HEK293 (cell line): ENCODE data around the gene KSR1.
"Not testable (repeated sequence)": the region's sequence is repeated elsewhere in the genome, so short reads cannot be mapped to it uniquely, and the experiment has no call there.

Experiments used
- CTCF ChIA-PET: fragments of 350-600 bp; formaldehyde crosslinking; extraction: SDS; loops from one replicate; lab custom pipeline; 2021; ENCODE audit warnings: antibody characterized with exemption; lab: Yijun Ruan, JAX
- POLR2A ChIA-PET: fragments of 300-600 bp; formaldehyde crosslinking; extraction: SDS; loops from one replicate; lab custom pipeline; 2020; ENCODE audit warnings: antibody characterized with exemption, inconsistent platforms; lab: Yijun Ruan, JAX
- H3K27ac ChIP-seq: fragments of 200-500 bp; sonication (Bioruptor generic); 2 replicates; pipeline ENCODE4 v1.5.1; 2014; ENCODE audit warnings: low read depth, low read length, control low read depth, inconsistent platforms; ENCODE audit errors: extremely low read depth
- H3K36me3 ChIP-seq, 2 experiments: fragments of 200-500 bp in 1 of 2; sonication (Bioruptor generic) in 1 of 2; 1 replicate in 1 of 2; 2 replicates in 1 of 2; pipeline ENCODE4 v1.5.1; 2014 to 2017; ENCODE audit warnings: inconsistent platforms in 2 of 2, low read length in 2 of 2; ENCODE audit not compliant: control insufficient read depth in 2 of 2, insufficient read depth in 1 of 2
- H3K4me1 ChIP-seq: fragments of 200-500 bp; sonication (Bioruptor generic); 2 replicates; pipeline ENCODE4 v1.5.1; 2014; ENCODE audit warnings: mild to moderate bottlenecking, low read length, inconsistent platforms; ENCODE audit not compliant: control insufficient read depth, insufficient read depth
- H3K4me3 ChIP-seq: 2 replicates; pipeline ENCODE4 v1.5.1; 2011; ENCODE audit warnings: low read depth, mild to moderate bottlenecking, control low read depth, low read length, moderate library complexity
- H3K9me3 ChIP-seq: fragments of 200-500 bp; sonication (Bioruptor generic); 2 replicates; pipeline ENCODE4 v1.5.1; 2014; ENCODE audit warnings: low read depth, low read length, inconsistent platforms; ENCODE audit not compliant: control insufficient read depth, insufficient read depth
- KLF16 ChIP-seq: fragments of 450-650 bp; formaldehyde crosslinking; IDR thresholded peaks from 2 replicates; pipeline ENCODE4 v1.5.1; 2017; ENCODE audit warnings: missing biosample characterization, missing genetic modification characterization
- MYNN ChIP-seq: fragments of 450-650 bp; formaldehyde crosslinking; IDR thresholded peaks from 2 replicates; pipeline ENCODE4 v1.5.1; 2016; ENCODE audit warnings: missing biosample characterization, missing genetic modification characterization, borderline replicate concordance
- OSR2 ChIP-seq: fragments of 450-650 bp; formaldehyde crosslinking; IDR thresholded peaks from 2 replicates; pipeline ENCODE4 v1.5.1; 2016; ENCODE audit warnings: missing biosample characterization, missing genetic modification characterization
- RBAK ChIP-seq: fragments of 450-650 bp; formaldehyde crosslinking; IDR thresholded peaks from 2 replicates; pipeline ENCODE4 v1.5.1; 2016; ENCODE audit warnings: missing biosample characterization, missing genetic modification characterization
- ZBTB17 ChIP-seq: fragments of 450-650 bp; formaldehyde crosslinking; IDR thresholded peaks from 2 replicates; pipeline ENCODE4 v1.5.1; 2016; ENCODE audit warnings: missing biosample characterization, missing genetic modification characterization
- ZBTB20 ChIP-seq: fragments of 450-650 bp; formaldehyde crosslinking; IDR thresholded peaks from 2 replicates; pipeline ENCODE4 v1.5.1; 2016; ENCODE audit warnings: missing biosample characterization, missing genetic modification characterization
- ZFP37 ChIP-seq: fragments of 450-650 bp; formaldehyde crosslinking; IDR thresholded peaks from 2 replicates; pipeline ENCODE4 v1.5.1; 2016; ENCODE audit warnings: missing biosample characterization, missing genetic modification characterization
- ZFP41 ChIP-seq: fragments of 450-650 bp; formaldehyde crosslinking; IDR thresholded peaks from 2 replicates; pipeline ENCODE4 v1.5.1; 2016; ENCODE audit warnings: missing biosample characterization, missing genetic modification characterization, borderline replicate concordance
- ZNF114 ChIP-seq: fragments of 450-650 bp; formaldehyde crosslinking; IDR thresholded peaks from 2 replicates; pipeline ENCODE4 v1.5.0; 2017; ENCODE audit warnings: missing biosample characterization, missing genetic modification characterization
- ZNF157 ChIP-seq: fragments of 450-650 bp; formaldehyde crosslinking; IDR thresholded peaks from 2 replicates; pipeline ENCODE4 v1.5.1; 2016; ENCODE audit warnings: missing biosample characterization, missing genetic modification characterization
- ZNF19 ChIP-seq: fragments of 450-650 bp; formaldehyde crosslinking; IDR thresholded peaks from 2 replicates; pipeline ENCODE4; 2016; ENCODE audit warnings: missing biosample characterization, missing genetic modification characterization, low read depth
- ZNF202 ChIP-seq: fragments of 450-650 bp; formaldehyde crosslinking; IDR thresholded peaks from 2 replicates; pipeline ENCODE4 v1.5.1; 2016; ENCODE audit warnings: missing biosample characterization, missing genetic modification characterization, borderline replicate concordance
- ZNF239 ChIP-seq: fragments of 450-650 bp; formaldehyde crosslinking; IDR thresholded peaks from 2 replicates; pipeline ENCODE4 v1.5.1; 2016; ENCODE audit warnings: missing biosample characterization, missing genetic modification characterization
- ZNF302 ChIP-seq: fragments of 450-650 bp; formaldehyde crosslinking; IDR thresholded peaks from 2 replicates; pipeline ENCODE4 v1.5.1; 2016; ENCODE audit warnings: missing biosample characterization, missing genetic modification characterization, low read depth
- ZNF324 ChIP-seq: fragments of 450-650 bp; formaldehyde crosslinking; IDR thresholded peaks from 2 replicates; pipeline ENCODE4 v1.5.1; 2016; ENCODE audit warnings: missing biosample characterization, missing genetic modification characterization
- ZNF394 ChIP-seq: fragments of 450-650 bp; formaldehyde crosslinking; IDR thresholded peaks from 2 replicates; pipeline ENCODE4 v1.5.1; 2016; ENCODE audit warnings: missing biosample characterization, missing genetic modification characterization, mild to moderate bottlenecking, moderate library complexity, borderline replicate concordance
- ZNF473 ChIP-seq: fragments of 450-650 bp; formaldehyde crosslinking; IDR thresholded peaks from 2 replicates; pipeline ENCODE4 v1.5.1; 2017; ENCODE audit warnings: missing biosample characterization, missing genetic modification characterization
- ZNF548 ChIP-seq: fragments of 450-650 bp; formaldehyde crosslinking; IDR thresholded peaks from 2 replicates; pipeline ENCODE4 v1.5.1; 2016; ENCODE audit warnings: missing biosample characterization, missing genetic modification characterization
- ZNF621 ChIP-seq: fragments of 450-650 bp; formaldehyde crosslinking; IDR thresholded peaks from 2 replicates; pipeline ENCODE4 v1.5.1; 2017; ENCODE audit warnings: missing biosample characterization, missing genetic modification characterization
- ZNF654 ChIP-seq: fragments of 450-650 bp; formaldehyde crosslinking; IDR thresholded peaks from 2 replicates; pipeline ENCODE4 v1.5.1; 2016; ENCODE audit warnings: low read depth, missing biosample characterization, missing genetic modification characterization
- ZNF768 ChIP-seq: fragments of 450-650 bp; formaldehyde crosslinking; IDR thresholded peaks from 2 replicates; pipeline ENCODE4 v1.5.1; 2018; ENCODE audit warnings: missing biosample characterization, mild to moderate bottlenecking, missing genetic modification characterization
- TF ChIP-seq, protein P1 (sequence below): fragments of 450-650 bp; formaldehyde crosslinking; IDR thresholded peaks from 2 replicates; pipeline ENCODE4 v1.5.1; 2016; ENCODE audit warnings: missing biosample characterization, missing genetic modification characterization
- TF ChIP-seq, protein P2 (sequence below): fragments of 450-650 bp; formaldehyde crosslinking; IDR thresholded peaks from 2 replicates; pipeline ENCODE4 v1.5.1; 2016; ENCODE audit warnings: missing biosample characterization, missing genetic modification characterization, low read depth
- TF ChIP-seq, protein P3 (sequence below): fragments of 450-650 bp; formaldehyde crosslinking; IDR thresholded peaks from 2 replicates; pipeline ENCODE4 v1.5.1; 2016; ENCODE audit warnings: missing biosample characterization, missing genetic modification characterization
- TF ChIP-seq, protein P4 (sequence below): fragments of 450-650 bp; formaldehyde crosslinking; IDR thresholded peaks from 2 replicates; pipeline ENCODE4 v1.5.1; 2016; ENCODE audit warnings: missing biosample characterization, missing genetic modification characterization, borderline replicate concordance

KSR1 gene

DNA sequence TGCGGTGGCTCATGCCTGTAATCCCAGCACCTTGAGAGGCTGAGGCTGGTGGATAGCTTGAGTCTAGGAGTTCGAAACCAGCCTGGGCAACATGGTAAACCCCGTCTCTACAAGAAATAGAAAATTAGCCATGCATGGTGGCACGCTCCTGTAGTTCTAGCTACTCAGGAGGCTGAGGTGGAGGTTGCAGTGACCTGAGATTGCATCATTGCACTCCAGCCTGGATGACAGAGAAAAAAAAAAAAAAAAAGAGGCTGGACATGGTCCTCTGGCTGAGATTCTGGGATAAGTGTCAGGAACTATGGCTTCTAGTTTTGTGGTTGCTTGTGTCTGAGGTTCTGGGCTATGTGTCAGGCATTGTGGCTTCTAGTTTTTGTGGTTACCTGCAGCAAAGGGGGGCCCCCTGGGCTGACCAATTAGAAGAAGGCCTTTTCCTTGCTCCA, 7.0 kb downstream of the KSR1 start:
- TF ChIP-seq ZNF621 (tag by site-specific recombination): no peak
- TF ChIP-seq ZBTB20 (tag by site-specific recombination): no peak
- TF ChIP-seq ZFP41 (tag by site-specific recombination): no peak
- no peak for TF ChIP-seq KLF16 (tag by site-specific recombination)
- TF ChIP-seq, protein P1, sequence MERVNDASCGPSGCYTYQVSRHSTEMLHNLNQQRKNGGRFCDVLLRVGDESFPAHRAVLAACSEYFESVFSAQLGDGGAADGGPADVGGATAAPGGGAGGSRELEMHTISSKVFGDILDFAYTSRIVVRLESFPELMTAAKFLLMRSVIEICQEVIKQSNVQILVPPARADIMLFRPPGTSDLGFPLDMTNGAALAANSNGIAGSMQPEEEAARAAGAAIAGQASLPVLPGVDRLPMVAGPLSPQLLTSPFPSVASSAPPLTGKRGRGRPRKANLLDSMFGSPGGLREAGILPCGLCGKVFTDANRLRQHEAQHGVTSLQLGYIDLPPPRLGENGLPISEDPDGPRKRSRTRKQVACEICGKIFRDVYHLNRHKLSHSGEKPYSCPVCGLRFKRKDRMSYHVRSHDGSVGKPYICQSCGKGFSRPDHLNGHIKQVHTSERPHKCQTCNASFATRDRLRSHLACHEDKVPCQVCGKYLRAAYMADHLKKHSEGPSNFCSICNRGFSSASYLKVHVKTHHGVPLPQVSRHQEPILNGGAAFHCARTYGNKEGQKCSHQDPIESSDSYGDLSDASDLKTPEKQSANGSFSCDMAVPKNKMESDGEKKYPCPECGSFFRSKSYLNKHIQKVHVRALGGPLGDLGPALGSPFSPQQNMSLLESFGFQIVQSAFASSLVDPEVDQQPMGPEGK: no peak
- TF ChIP-seq ZNF157 (tag by site-specific recombination): no peak
- no peak for TF ChIP-seq ZNF548
- TF ChIP-seq, protein P2, sequence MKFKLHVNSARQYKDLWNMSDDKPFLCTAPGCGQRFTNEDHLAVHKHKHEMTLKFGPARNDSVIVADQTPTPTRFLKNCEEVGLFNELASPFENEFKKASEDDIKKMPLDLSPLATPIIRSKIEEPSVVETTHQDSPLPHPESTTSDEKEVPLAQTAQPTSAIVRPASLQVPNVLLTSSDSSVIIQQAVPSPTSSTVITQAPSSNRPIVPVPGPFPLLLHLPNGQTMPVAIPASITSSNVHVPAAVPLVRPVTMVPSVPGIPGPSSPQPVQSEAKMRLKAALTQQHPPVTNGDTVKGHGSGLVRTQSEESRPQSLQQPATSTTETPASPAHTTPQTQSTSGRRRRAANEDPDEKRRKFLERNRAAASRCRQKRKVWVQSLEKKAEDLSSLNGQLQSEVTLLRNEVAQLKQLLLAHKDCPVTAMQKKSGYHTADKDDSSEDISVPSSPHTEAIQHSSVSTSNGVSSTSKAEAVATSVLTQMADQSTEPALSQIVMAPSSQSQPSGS (tag by site-specific recombination): 0 out of 2 replicates have a peak, but pooled peaks have one; percentile 15
- no peak for TF ChIP-seq RBAK (tag by site-specific recombination)
- peak; percentile 58 for TF ChIP-seq ZBTB17 (tag by site-specific recombination)
- TF ChIP-seq ZNF19 (tag by site-specific recombination): no peak
- no peak for TF ChIP-seq ZNF768
- no peak for TF ChIP-seq MYNN (tag by site-specific recombination)
- TF ChIP-seq, protein P3, sequence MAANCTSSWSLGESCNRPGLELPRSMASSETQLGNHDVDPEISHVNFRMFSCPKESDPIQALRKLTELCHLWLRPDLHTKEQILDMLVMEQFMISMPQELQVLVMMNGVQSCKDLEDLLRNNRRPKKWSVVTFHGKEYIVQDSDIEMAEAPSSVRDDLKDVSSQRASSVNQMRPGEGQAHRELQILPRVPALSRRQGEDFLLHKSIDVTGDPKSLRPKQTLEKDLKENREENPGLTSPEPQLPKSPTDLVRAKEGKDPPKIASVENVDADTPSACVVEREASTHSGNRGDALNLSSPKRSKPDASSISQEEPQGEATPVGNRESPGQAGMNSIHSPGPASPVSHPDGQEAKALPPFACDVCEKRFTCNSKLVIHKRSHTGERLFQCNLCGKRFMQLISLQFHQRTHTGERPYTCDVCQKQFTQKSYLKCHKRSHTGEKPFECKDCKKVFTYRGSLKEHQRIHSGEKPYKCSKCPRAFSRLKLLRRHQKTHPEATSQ (tag by site-specific recombination): no peak
- TF ChIP-seq OSR2 (tag by site-specific recombination): peak; percentile 65
- no peak for TF ChIP-seq ZNF302 (tag by site-specific recombination)
- TF ChIP-seq ZNF473 (tag by site-specific recombination): no peak
- TF ChIP-seq ZNF114 (tag by site-specific recombination): no peak
- POLR2A ChIA-PET: interaction anchor here (1.2 kb wide), 1 partner anchor 169 kb away, joined by 3 read pairs; no protein-coding TSS in a partner anchor
- Histone ChIP-seq H3K27ac (no peak overlapping the region), H3K4me1 (peaks cover 15% of the 10 kb centered on the region), H3K4me3 (no peak overlapping the region), H3K9me3 (no peaks in the 10 kb centered on the region), H3K36me3 (no peaks in the 10 kb centered on the region)
- CTCF ChIA-PET: interaction anchor here (0.6 kb wide), 1 partner anchor 24 kb away, joined by 7 read pairs; no protein-coding TSS in a partner anchor

DNA sequence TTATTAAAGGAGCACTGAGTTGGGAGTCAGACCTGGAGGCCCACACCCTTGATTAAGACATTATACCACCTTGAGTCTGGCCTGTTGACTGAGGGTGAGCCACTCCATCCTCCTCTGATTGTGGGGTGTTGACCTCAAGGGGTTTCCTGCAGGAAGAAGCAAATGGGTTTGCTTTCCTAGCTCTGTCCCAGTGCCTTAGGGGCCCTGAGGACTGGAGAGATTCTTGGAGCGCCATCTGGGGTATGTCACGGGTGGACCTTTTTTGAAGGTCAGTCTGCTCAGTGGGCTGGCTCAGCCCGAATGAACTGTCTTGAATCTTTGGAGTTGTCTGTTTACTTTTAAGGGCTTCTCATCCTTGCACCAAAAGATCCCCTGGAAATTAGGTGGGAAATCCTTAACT, 7.8 kb downstream of the KSR1 start:
- H3K9me3 ChIP-seq, H3K36me3 ChIP-seq, POLR2A ChIA-PET, H3K4me3 ChIP-seq, H3K27ac ChIP-seq, H3K4me1 ChIP-seq: not testable (repeated sequence)
- CTCF ChIA-PET: interaction anchor here (0.7 to 1.0 kb wide), 2 partner anchors 31 to 136 kb away, joined by 3 read pairs; no protein-coding TSS in a partner anchor

DNA sequence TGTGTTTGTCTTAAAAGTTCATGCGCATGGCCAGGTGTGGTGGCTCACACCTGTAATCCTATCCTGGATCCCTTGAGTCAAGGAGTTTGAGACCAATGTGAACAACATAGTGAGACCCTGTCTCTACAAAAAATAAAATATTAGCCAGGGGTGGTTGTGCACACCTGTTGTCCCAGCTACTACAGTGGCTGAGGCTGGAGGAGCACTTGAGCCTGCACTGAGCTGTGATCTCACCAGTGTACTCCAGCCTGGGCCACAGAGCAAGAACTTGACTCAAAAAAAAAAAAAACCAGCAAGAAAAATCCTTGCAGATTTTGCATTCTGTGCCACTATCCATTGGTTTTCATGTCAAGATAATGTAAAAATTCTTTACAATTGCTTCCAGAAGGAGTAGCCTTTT, 8.2 kb downstream of the KSR1 start:
- POLR2A ChIA-PET: interaction anchor here (1.0 kb wide), 1 partner anchor 9 kb away, joined by 3 read pairs; the partner anchor contains the start of gene KSR1
- TF ChIP-seq ZNF654: no peak
- no peak for TF ChIP-seq ZFP37 (tag by site-specific recombination)
- TF ChIP-seq ZNF239 (tag by site-specific recombination): no peak
- no peak for TF ChIP-seq ZNF324
- no peak for TF ChIP-seq ZNF202 (tag by site-specific recombination)
- TF ChIP-seq, protein P4, sequence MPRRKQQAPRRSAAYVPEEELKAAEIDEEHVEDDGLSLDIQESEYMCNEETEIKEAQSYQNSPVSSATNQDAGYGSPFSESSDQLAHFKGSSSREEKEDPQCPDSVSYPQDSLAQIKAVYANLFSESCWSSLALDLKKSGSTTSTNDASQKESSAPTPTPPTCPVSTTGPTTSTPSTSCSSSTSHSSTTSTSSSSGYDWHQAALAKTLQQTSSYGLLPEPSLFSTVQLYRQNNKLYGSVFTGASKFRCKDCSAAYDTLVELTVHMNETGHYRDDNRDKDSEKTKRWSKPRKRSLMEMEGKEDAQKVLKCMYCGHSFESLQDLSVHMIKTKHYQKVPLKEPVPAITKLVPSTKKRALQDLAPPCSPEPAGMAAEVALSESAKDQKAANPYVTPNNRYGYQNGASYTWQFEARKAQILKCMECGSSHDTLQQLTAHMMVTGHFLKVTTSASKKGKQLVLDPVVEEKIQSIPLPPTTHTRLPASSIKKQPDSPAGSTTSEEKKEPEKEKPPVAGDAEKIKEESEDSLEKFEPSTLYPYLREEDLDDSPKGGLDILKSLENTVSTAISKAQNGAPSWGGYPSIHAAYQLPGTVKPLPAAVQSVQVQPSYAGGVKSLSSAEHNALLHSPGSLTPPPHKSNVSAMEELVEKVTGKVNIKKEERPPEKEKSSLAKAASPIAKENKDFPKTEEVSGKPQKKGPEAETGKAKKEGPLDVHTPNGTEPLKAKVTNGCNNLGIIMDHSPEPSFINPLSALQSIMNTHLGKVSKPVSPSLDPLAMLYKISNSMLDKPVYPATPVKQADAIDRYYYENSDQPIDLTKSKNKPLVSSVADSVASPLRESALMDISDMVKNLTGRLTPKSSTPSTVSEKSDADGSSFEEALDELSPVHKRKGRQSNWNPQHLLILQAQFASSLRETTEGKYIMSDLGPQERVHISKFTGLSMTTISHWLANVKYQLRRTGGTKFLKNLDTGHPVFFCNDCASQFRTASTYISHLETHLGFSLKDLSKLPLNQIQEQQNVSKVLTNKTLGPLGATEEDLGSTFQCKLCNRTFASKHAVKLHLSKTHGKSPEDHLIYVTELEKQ (tag by site-specific recombination): no peak
- TF ChIP-seq ZNF394 (tag by site-specific recombination): no peak

More for the DNA sequence above, 8.2 kb downstream of the KSR1 start:
- Histone ChIP-seq H3K4me1 (peaks cover 7% of the 10 kb centered on the region), H3K36me3 (no peaks in the 10 kb centered on the region), H3K9me3 (no peaks in the 10 kb centered on the region), H3K4me3 (no peak overlapping the region), H3K27ac (no peak overlapping the region)
- CTCF ChIA-PET: interaction anchor here (0.6 to 1.6 kb wide), 4 partner anchors 10 to 135 kb away, joined by 3 to 4 read pairs (median 3); no protein-coding TSS in a partner anchor
